Loucy (cell line): Measurements from ENCODE around the gene DRD3.

ENCODE experiments used
- CTCF ChIP-seq: fragments of 200-600 bp; sonication (generic); conservative IDR thresholded peaks from 2 replicates; pipeline ENCODE4 v1.5.1; 2014; ENCODE audit warnings: mild to moderate bottlenecking, antibody characterized with exemption, low read length
- EZH2phosphoT487 ChIP-seq: fragments of 200-600 bp; IDR thresholded peaks from 2 replicates; pipeline ENCODE4 v1.6.1; 2018; ENCODE audit warnings: antibody characterized with exemption, mild to moderate bottlenecking, moderate library complexity, borderline replicate concordance

DNA sequence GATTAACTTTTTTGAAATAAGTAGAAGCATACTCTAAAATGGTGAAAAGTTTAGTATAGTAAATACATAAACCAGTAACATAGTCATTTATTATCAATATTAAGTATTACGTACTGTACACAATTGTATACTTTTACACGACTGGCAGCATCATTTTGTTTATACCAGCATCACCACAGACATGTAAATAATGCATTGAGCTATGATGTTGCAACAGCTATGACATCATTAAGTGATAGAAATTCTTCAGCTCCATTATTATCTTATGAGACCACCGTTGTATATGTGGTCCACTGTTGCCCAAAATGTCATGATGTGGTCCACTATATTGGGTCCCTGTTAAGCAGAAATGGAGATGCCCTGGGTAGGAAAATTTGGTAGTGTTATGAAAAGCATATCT lies 51.3 kb downstream of the DRD3 start:
- TF ChIP-seq CTCF (no peak), EZH2phosphoT487 (no peak)
